NT2/D1 (cell line): ENCODE results near the gene SLC9A8.

Experiments
- DNase-seq: peaks from one replicate; pipeline ENCODE4 v3.0.0-alpha.2; 2011; ENCODE audit warnings: low read depth, low spot score
- H3K27me3 ChIP-seq: 2 replicates; pipeline ENCODE4 v1.6.0; 2011; ENCODE audit warnings: mild to moderate bottlenecking; ENCODE audit not compliant: insufficient read length, insufficient read depth
- H3K36me3 ChIP-seq: 2 replicates; pipeline ENCODE4 v1.6.1; 2011; ENCODE audit warnings: mild to moderate bottlenecking, low read length, mixed read lengths; ENCODE audit not compliant: insufficient read depth, insufficient read length
- H3K4me1 ChIP-seq: 2 replicates; pipeline ENCODE4 v1.5.1; 2011; ENCODE audit not compliant: insufficient read depth, insufficient read length
- H3K4me3 ChIP-seq: 2 replicates; pipeline ENCODE4 v1.5.1; 2011; ENCODE audit warnings: low read depth; ENCODE audit not compliant: insufficient read length
- H3K9ac ChIP-seq: 2 replicates; pipeline ENCODE4 v1.6.0; 2011; ENCODE audit warnings: low read depth; ENCODE audit not compliant: insufficient read length
- H3K9me3 ChIP-seq: 2 replicates; pipeline ENCODE4 v1.5.1; 2011; ENCODE audit warnings: mild to moderate bottlenecking, low read length; ENCODE audit not compliant: insufficient read depth
- SUZ12 ChIP-seq: IDR thresholded peaks from 2 replicates; pipeline ENCODE4 v1.6.1; 2011; ENCODE audit not compliant: insufficient read length, insufficient read depth; ENCODE audit errors: extremely low read depth
- YY1 ChIP-seq: IDR thresholded peaks from 2 replicates; pipeline ENCODE4 v1.6.1; 2011; ENCODE audit not compliant: insufficient read length, insufficient read depth
- ZNF274 ChIP-seq: IDR thresholded peaks from 2 replicates; pipeline ENCODE4 v1.6.1; 2011; ENCODE audit warnings: mild to moderate bottlenecking, low read depth, low read length

The SLC9A8 gene

DNA sequence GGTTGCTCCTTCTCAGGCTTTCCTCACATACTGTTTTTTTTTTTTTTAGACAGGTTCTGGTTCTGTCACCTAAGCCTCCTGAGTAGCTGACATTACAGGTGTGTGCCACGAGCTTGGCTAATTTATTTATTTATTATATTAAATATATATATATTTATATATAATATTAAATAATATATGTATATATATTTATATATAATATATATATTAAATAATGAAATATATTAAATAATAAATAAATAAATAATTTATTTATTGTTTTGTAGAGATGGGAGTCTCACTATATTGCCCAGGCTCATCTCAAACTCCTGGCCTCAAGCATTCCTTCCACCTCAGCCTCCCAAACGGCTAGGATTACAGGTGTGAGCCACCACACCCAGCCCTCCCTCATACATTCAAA lies 28.3 kb upstream of the SLC9A8 start:
- TF ChIP-seq SUZ12 (no peak), ZNF274 (no peak), YY1 (no peak)
- no peak overlapping the region for H3K9ac ChIP-seq
- no peaks in the 10 kb centered on the region for H3K27me3 ChIP-seq
- H3K4me3 ChIP-seq, result no peak overlapping the region
- H3K9me3 ChIP-seq, result no peaks in the 10 kb centered on the region
- H3K4me1 ChIP-seq, result peaks cover 2% of the 10 kb centered on the region
- no peaks in the 10 kb centered on the region for H3K36me3 ChIP-seq
- no peak for DNase-seq

DNA sequence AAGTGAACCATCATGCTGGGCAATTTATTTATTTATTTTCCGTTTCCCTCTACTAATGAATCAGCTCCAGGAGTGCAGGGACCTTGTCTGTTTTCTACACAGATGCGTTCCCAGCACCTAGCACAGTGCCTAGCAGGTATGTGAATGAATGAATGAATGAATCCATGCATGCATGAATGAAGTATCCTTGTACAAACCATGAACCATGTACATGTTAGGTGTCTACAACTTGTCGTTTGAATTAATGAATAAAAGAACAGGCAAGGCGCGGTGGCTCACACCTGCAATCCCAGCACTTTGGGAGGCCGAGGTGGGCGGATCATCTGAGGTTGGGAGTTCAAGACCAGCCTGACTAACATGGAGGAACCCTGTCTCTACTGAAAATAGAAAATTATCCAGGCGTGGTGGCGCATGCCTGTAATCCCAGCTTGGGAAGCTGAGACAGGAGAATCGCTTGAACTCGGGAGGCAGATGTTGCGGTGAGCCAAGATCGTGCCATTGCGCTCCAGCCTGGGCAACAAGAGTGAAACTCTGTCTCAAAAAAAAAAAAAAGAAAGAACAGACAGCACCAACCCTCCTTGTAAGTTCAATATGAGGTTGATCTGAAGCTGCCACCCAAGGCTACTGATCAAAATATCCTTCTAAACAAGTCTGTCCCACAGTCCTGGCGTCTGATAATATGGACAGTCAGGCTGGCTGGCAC lies 27.3 kb upstream of the SLC9A8 start:
- TF ChIP-seq ZNF274 (no peak), SUZ12 (no peak), YY1 (no peak)
- no peak for DNase-seq

DNA sequence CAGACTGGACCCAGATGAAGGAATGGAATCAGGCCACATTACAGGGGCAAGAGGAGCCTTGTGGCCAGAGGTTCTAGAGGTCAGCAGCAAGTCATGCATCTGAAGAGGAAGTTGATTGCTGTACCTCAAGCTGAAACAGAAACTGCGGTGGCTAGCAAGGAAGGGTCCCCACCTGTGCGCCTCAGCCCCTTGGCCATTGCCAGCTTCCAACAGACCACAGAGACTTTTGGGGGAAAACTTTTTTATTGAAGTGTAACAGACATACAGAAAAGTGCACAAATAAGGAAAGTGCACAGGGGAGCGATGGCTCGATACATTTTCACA lies 26.8 kb upstream of the SLC9A8 start:
- peaks cover 2% of the 10 kb centered on the region for H3K4me1 ChIP-seq
- H3K9ac ChIP-seq, result no peak overlapping the region
- no peaks in the 10 kb centered on the region for H3K9me3 ChIP-seq
- H3K27me3 ChIP-seq, result no peaks in the 10 kb centered on the region
- H3K36me3 ChIP-seq, result no peaks in the 10 kb centered on the region
- TF ChIP-seq ZNF274, result no peak
- TF ChIP-seq SUZ12, result no peak
- TF ChIP-seq YY1, result no peak
- DNase-seq, result no peak
- no peak overlapping the region for H3K4me3 ChIP-seq

More for the DNA sequence above, 27.3 kb upstream of the SLC9A8 start:
- Histone ChIP-seq H3K9me3 (no peaks in the 10 kb centered on the region), H3K27me3 (no peaks in the 10 kb centered on the region), H3K4me3 (no peak overlapping the region), H3K9ac (no peak overlapping the region), H3K4me1 (peaks cover 2% of the 10 kb centered on the region), H3K36me3 (no peaks in the 10 kb centered on the region)

DNA sequence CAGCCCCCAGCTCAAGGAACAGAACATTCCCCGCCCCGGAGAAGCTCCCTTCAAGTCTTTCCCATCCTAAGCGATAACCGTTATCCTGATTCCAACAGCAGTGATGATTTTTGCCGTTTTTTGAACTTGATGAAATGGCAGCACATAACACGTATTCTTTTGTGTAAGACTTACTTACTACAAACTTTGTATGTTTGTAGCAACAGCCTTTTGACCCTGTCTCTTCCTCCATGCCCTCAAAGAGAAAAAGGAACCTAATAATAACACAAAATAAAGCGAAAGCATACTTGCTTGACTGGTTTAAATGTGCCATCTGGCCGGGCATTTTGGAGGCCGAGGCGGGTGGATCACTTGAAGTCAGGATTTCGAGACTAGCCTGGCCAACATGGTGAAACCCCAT lies 26.4 kb upstream of the SLC9A8 start:
- Histone ChIP-seq H3K9ac (no peak overlapping the region), H3K4me3 (no peak overlapping the region), H3K36me3 (no peaks in the 10 kb centered on the region), H3K9me3 (no peaks in the 10 kb centered on the region), H3K4me1 (peaks cover 2% of the 10 kb centered on the region), H3K27me3 (no peaks in the 10 kb centered on the region)
- no peak for DNase-seq
- no peak for TF ChIP-seq ZNF274
- no peak for TF ChIP-seq YY1
- TF ChIP-seq SUZ12, result no peak

DNA sequence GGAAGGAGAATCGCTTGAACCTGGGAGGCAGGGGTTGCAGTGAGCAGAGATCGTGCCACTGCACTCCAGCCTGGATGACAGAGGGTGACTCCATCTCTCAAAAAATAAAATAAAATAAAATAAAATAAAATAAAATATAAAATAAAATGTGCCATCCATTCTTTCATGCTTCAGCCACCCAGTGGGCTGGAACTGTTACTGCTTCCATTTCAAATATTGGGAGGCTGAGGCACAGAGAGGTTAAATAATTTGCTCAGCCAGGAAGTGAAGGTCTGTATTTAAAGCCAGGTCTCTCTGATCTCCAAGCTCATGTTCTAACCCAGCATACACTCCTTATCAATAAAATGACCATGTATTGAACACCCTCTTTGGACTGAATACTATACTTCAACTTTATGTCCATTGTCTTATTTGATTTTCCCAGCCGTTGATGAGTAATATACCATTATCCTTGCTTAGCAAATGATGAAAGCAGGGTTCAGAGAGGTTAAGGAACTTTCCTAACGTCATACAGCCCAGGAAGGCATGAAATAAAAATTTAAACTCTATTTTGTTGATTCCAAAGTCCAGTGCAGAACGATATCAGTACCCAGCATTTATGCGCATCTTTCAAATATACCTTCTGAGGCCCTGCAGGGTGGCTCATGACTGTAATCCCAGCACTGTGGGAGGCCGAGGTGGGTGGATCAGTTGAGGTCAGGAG lies 25.8 kb upstream of the SLC9A8 start:
- Histone ChIP-seq H3K9me3 (no peaks in the 10 kb centered on the region), H3K4me3 (no peak overlapping the region), H3K36me3 (no peaks in the 10 kb centered on the region), H3K27me3 (no peaks in the 10 kb centered on the region), H3K9ac (no peak overlapping the region), H3K4me1 (peaks cover 2% of the 10 kb centered on the region)
- no peak for DNase-seq
- TF ChIP-seq SUZ12 (no peak), YY1 (no peak), ZNF274 (no peak)

DNA sequence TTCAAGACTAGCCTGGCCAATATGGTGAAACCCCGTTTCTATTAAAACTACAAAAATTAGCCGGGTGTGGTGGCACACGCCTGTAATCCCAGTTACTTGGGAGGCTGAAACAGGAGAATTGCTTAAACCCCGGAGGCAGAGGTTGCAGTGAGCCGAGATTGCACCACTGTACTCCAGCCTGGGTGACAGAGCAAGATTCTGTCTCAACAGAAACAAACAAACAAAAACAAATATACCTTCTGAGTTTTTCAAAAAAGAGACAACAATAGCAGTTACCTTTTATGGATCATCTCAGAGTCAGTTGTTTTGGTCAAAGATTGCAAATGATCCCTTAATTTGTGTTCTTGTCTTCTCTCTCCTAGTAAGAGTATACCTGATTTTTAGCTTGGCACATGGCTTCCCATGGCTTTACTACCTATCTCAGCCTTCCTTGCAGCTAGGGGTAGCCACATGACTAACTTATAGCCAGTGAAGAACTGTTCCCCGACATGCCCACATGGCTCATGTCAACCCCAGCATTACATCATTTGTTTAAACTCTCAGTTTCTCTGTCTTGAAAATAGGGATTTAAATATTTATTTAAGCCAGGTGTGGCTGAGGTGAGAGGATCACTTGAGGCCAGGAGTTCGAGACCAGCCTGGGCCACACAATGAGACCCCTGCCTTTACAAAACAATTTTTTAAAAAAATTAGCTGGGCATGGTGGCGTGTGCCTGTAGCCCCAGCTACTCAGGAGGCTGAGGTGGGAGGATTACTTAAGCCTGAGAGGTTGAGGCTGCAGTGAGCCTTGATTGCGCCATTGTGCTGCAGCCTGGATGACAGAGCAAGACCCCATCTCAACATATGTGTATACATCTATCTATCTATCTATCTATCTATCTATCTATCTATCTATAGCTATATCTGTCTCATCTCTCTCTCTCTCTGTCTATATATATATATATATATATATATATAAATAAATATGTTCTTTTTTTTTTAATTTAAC lies 25.0 kb upstream of the SLC9A8 start:
- TF ChIP-seq ZNF274 (no peak), YY1 (no peak), SUZ12 (no peak)
- Histone ChIP-seq H3K36me3 (no peaks in the 10 kb centered on the region), H3K9ac (no peak overlapping the region), H3K4me1 (peaks cover 2% of the 10 kb centered on the region), H3K9me3 (no peaks in the 10 kb centered on the region), H3K4me3 (no peak overlapping the region), H3K27me3 (no peaks in the 10 kb centered on the region)
- no peak for DNase-seq
